NOMO-1 treated with dmso at 0.1 percent for 144 hours (cell line): ENCODE data around the gene UNC119B.

Source experiments
- DNase-seq: peaks from one replicate; lab custom pipeline; 2025; ENCODE audit not compliant: unreplicated experiment; lab: John Stamatoyannopoulos, UW

The UNC119B gene

GRCh38 chr12:120762086-120762485 lies 51.8 kb downstream of the UNC119B start:
- no peak for DNase-seq

- DNase-seq = no peak
These were observed 53.0 kb downstream of the UNC119B start for GRCh38 chr12:120763250-120763649.

GRCh38 chr12:120764816-120765215 lies 54.6 kb downstream of the UNC119B start:
- DNase-seq = no peak

GRCh38 chr12:120766566-120766965 lies 56.3 kb downstream of the UNC119B start:
- DNase-seq = no peak

- DNase-seq = no peak
These were observed 57.1 kb downstream of the UNC119B start for GRCh38 chr12:120767071-120768024.

GRCh38 chr12:120771097-120771496 lies 60.8 kb downstream of the UNC119B start:
- DNase-seq = no peak
